Testis (tissue), 3 donors: ENCODE results near the gene CKAP2L. TPM values are rescaled to one million over a fixed set of nuclear protein-coding genes. Genes with fewer than 3 reads are reported as not detected.
A peak's percentile ranks its signal among the peaks of the same experiment; 100 is the strongest.

Experiments
- DNase-seq: peaks from one replicate; pipeline ENCODE4 v3.0.0-alpha.2; 2019
- H3K27ac ChIP-seq, 2 donors: fragments of 200-600 bp; sonication (generic); one replicate each; pipeline ENCODE4 v1.5.1; 2019
- H3K27me3 ChIP-seq: fragments of 200-600 bp; sonication (generic); one replicate; pipeline ENCODE4 v1.5.1; 2019
- H3K36me3 ChIP-seq: fragments of 200-600 bp; sonication (generic); one replicate; pipeline ENCODE4 v1.5.1; 2017; ENCODE audit warnings: low read depth; ENCODE audit errors: missing control alignments
- H3K4me1 ChIP-seq: fragments of 200-600 bp; sonication (generic); one replicate; pipeline ENCODE4 v1.5.1; 2019
- H3K4me3 ChIP-seq, 2 donors: fragments of 200-600 bp; sonication (generic); one replicate each; pipeline ENCODE4 v1.5.1; 2017 to 2019
- H3K9me3 ChIP-seq: fragments of 200-600 bp; sonication (generic); one replicate; pipeline ENCODE4 v1.5.1; 2017
- CTCF ChIP-seq, 3 experiments: fragments of 450-650 bp in 2 of 3; fragments of 200-600 bp in 1 of 3; sonication (generic) in 1 of 3; IDR thresholded peaks; one replicate each; pipeline ENCODE4 v1.5.1; 2016 to 2019; ENCODE audit warnings: antibody characterized with exemption in 3 of 3, mild to moderate bottlenecking in 2 of 3, moderate library complexity in 1 of 3
- POLR2A ChIP-seq: fragments of 450-650 bp; IDR thresholded peaks from one replicate; pipeline ENCODE4 v1.6.1; 2017; ENCODE audit warnings: antibody characterized with exemption, mild to moderate bottlenecking, moderate library complexity
- WGBS, 2 donors: methylation state at CpG; one replicate each; pipeline ENCODE4 v1.1.5; 2018; 5-methylcytosine and 5-hydroxymethylcytosine counted together
- intact Hi-C: fragments of 100-400 bp; cut with DNase I; formaldehyde crosslinking; loops from one replicate; pipeline ENCODE4 v1.15.1; 2023; ENCODE audit warnings: low total_unique reads
- polyA plus RNA-seq: library from polyadenylated mRNA; stranded (reverse); fragments of 350-450 nt; fragmentation: Illumina TruSeq; extraction: RNeasy Lipid Tissue Mini Kit (QIAGEN cat#74804); gene quantifications from one replicate; pipeline ENCODE4 v1.2.3, GENCODE V29; 2014; ENCODE audit warnings: low read depth, low replicate concordance; ENCODE audit not compliant: insufficient read depth
- total RNA-seq, 2 donors: library from RNA; depleted of rRNA; stranded (reverse); fragments of >200 nt; gene quantifications; one replicate each; pipeline ENCODE4 v1.2.3, GENCODE V29; 2016

The CKAP2L gene
- total and polyA plus RNA-seq, 3 donors from 2014 or later = 7.1 to 11.0 (median 9.5) TPM

- Histone ChIP-seq H3K36me3 (no peaks in the 10 kb centered on the region), H3K9me3 (no peaks in the 10 kb centered on the region), H3K27me3 (no peaks in the 10 kb centered on the region), H3K4me1 (peaks cover under 1% of the 10 kb centered on the region), H3K4me3 (no peak overlapping the region), H3K27ac (no peak overlapping the region)
- DNase-seq = no peak
- 88 to 94% methylated on average over 8 to 15 of the region's 15 CpGs for WGBS, 2 donors
- intact Hi-C loops = loop anchor here (10.0 kb wide), 1 partner anchor 101 kb away; no protein-coding TSS in a partner anchor
- no peak for TF ChIP-seq POLR2A
- TF ChIP-seq CTCF (IDR thresholded peaks at IDR 0.05) = no peak
Observed at GRCh38 chr2:112725545-112726457, 38.6 kb downstream of the CKAP2L start.

- no peak for DNase-seq
- H3K9me3 ChIP-seq = no peaks in the 10 kb centered on the region
- H3K36me3 ChIP-seq = no peaks in the 10 kb centered on the region
- no peak overlapping the region for H3K27ac ChIP-seq
- 82 to 90% methylated on average over 17 to 21 of the region's 21 CpGs for WGBS, 2 donors
- H3K4me1 ChIP-seq = peaks cover 3% of the 10 kb centered on the region
- H3K4me3 ChIP-seq = no peak overlapping the region
- no peak for TF ChIP-seq POLR2A
- TF ChIP-seq CTCF (IDR thresholded peaks at IDR 0.05) = peak in 1 of 3 experiments; percentile 10
- intact Hi-C loops = loop anchor here (10.0 kb wide), 1 partner anchor 100 kb away; no protein-coding TSS in a partner anchor
- H3K27me3 ChIP-seq = no peaks in the 10 kb centered on the region
Observed at GRCh38 chr2:112724591-112725525, 39.6 kb downstream of the CKAP2L start.

- no peak overlapping the region for H3K27ac ChIP-seq
- intact Hi-C loops = loop anchor here (10.0 kb wide), 1 partner anchor 99 kb away; no protein-coding TSS in a partner anchor
- TF ChIP-seq CTCF (IDR thresholded peaks at IDR 0.05) (no peak), POLR2A (no peak)
- H3K36me3 ChIP-seq = no peaks in the 10 kb centered on the region
- no peaks in the 10 kb centered on the region for H3K9me3 ChIP-seq
- H3K27me3 ChIP-seq = no peaks in the 10 kb centered on the region
- 95 to 100% methylated on average over 3 to 7 of the region's 8 CpGs for WGBS, 2 donors
- H3K4me3 ChIP-seq = no peak overlapping the region
- peaks cover 3% of the 10 kb centered on the region for H3K4me1 ChIP-seq
- DNase-seq = no peak
Observed at GRCh38 chr2:112723995-112724394, 40.4 kb downstream of the CKAP2L start.

- no peaks in the 10 kb centered on the region for H3K9me3 ChIP-seq
- DNase-seq = no peak
- peaks cover 3% of the 10 kb centered on the region for H3K4me1 ChIP-seq
- TF ChIP-seq POLR2A = no peak
- TF ChIP-seq CTCF (IDR thresholded peaks at IDR 0.05) = no peak
- intact Hi-C loops = loop anchor here (10.0 kb wide), 1 partner anchor 99 kb away; no protein-coding TSS in a partner anchor
- H3K27ac ChIP-seq = no peak overlapping the region
- WGBS, 2 donors = 85 to 91% methylated on average over 5 to 6 of the region's 6 CpGs
- H3K27me3 ChIP-seq = no peaks in the 10 kb centered on the region
- H3K36me3 ChIP-seq = no peaks in the 10 kb centered on the region
- H3K4me3 ChIP-seq = no peak overlapping the region
Observed at GRCh38 chr2:112723547-112723940, 40.9 kb downstream of the CKAP2L start.
